C4-2B (cell line): ENCODE data around the gene CERCAM.

Source experiments
- CTCF ChIP-seq: fragments of 450-650 bp; conservative IDR thresholded peaks from 2 replicates; pipeline ENCODE4 v1.5.1; 2017; ENCODE audit warnings: mild to moderate bottlenecking
- ZFX ChIP-seq: fragments of 450-650 bp; IDR thresholded peaks from 2 replicates; pipeline ENCODE4 v1.6.1; 2017

DNA sequence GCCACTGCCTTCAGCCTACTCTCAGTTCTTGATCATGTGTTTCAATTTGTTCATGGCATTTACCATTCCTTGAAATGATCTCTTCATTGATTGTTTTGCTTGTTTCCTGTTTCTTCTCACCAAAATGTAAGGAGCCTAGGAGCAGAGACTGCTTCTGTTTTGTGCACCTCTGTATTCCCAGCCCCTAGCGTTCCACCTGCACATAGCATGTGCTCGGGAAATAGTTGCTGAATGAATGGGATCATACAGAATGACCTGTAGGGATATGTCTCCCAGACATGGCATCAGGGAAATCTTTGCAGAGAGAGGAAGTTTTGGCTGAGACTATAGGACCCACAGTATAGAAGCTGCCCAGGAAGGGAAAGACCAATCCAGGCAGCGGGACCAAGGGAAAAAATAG is 6.2 kb upstream of the CERCAM start:
- TF ChIP-seq ZFX: no peak
- TF ChIP-seq CTCF: no peak; the same call in 1 of the 2 replicates
